GM19240 (cell line): ENCODE measurements around the gene UBE3C.
"Not testable (repeated sequence)": the region's sequence is repeated elsewhere in the genome, so short reads cannot be mapped to it uniquely, and the experiment has no call there.

Experiments
- DNase-seq: peaks from one replicate; pipeline ENCODE4 v3.0.0; 2011; ENCODE audit warnings: low spot score; ENCODE audit not compliant: insufficient read length

UBE3C gene

GRCh38 chr7:157235357-157236333 lies 96.9 kb downstream of the UBE3C start:
- DNase-seq = no peak

- DNase-seq = no peak
Observed at GRCh38 chr7:157238087-157238486, 99.4 kb downstream of the UBE3C start.

- no peak for DNase-seq
Observed at GRCh38 chr7:157239571-157240270, 101.0 kb downstream of the UBE3C start.

- DNase-seq = no peak
Observed at GRCh38 chr7:157241631-157242030, 102.9 kb downstream of the UBE3C start.

- DNase-seq = no peak
Observed at GRCh38 chr7:157244516-157245294, 106.0 kb downstream of the UBE3C start.

- no peak for DNase-seq
Observed at GRCh38 chr7:157246052-157246451, 107.3 kb downstream of the UBE3C start.

GRCh38 chr7:157248659-157249058 lies 109.9 kb downstream of the UBE3C start:
- no peak for DNase-seq

GRCh38 chr7:157250605-157251228 lies 112.0 kb downstream of the UBE3C start:
- DNase-seq = no peak

- not testable (repeated sequence) for DNase-seq
Observed at GRCh38 chr7:157251817-157252216, 113.1 kb downstream of the UBE3C start.

GRCh38 chr7:157253850-157254249 lies 115.1 kb downstream of the UBE3C start:
- no peak for DNase-seq

GRCh38 chr7:157254781-157255180 lies 116.1 kb downstream of the UBE3C start:
- DNase-seq = not testable (repeated sequence)

GRCh38 chr7:157255201-157255606 lies 116.5 kb downstream of the UBE3C start:
- DNase-seq = no peak

GRCh38 chr7:157263156-157263555 lies 124.4 kb downstream of the UBE3C start:
- no peak for DNase-seq

GRCh38 chr7:157265051-157265450 lies 126.3 kb downstream of the UBE3C start:
- DNase-seq = no peak

GRCh38 chr7:157266272-157266671 lies 127.5 kb downstream of the UBE3C start:
- DNase-seq = no peak

- no peak for DNase-seq
Observed at GRCh38 chr7:157267516-157267915, 128.8 kb downstream of the UBE3C start.

- DNase-seq = no peak
Observed at GRCh38 chr7:157267956-157268355, 129.2 kb downstream of the UBE3C start.

- no peak for DNase-seq
Observed at GRCh38 chr7:157268540-157268939, 129.8 kb downstream of the UBE3C start.

- DNase-seq = no peak
Observed at GRCh38 chr7:157269341-157270059, 130.8 kb downstream of the UBE3C start.

GRCh38 chr7:157270060-157270444 lies 131.3 kb downstream of the UBE3C start:
- no peak for DNase-seq
